GM21529 (cell line): ENCODE measurements around the gene LYSMD3.
"Not testable (repeated sequence)": the region's sequence is repeated elsewhere in the genome, so short reads cannot be mapped to it uniquely, and the experiment has no call there.

Experiments
- ATAC-seq: cut with Tn5 transposase; IDR thresholded peaks from one replicate; pipeline ENCODE4 v1.9.1; 2021; ENCODE audit not compliant: unreplicated experiment

The LYSMD3 gene

DNA sequence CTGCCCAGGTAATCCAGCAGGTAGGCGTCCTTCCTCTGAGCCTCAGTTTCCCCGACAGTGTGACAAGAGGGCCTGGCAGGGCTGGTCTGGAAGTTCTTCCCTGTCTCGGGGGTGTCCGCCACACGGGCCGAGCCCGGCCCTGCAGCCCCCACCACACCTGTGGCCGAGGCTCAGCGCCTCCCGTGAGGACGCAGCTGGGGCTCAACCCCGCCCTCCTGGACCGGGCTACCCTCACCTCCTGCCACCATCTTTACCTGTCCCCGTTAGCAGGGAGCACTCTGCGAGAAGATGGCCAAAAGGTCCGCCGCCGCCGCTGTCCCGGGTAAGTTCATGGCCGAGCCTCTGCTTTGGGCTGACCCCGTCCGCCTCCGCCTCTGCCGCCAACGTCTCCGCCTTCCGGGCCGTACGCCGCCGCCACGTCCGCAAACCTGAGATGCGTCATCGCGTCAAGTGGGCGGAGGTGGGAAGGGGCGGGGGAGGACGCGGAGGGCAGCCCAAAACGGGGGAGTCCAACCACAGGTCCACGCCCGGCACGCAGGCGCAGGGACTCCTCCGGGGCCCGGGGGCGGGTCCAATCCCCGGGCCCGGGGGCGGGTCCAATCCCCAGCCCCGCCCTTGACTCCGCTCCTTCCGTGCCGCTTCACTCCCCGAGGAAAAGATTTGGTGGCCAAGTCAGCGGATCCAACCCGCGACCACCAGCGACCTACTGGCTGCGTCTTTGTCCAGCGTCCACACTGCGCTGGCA lies at the start of gene LYSMD3:
TSS of gene LYSMD3 (minus strand) at position 391 of the 745 bp plus-strand sequence. CDS start 4,295 bp downstream, outside the sequence.
- peak; percentile 90 for ATAC-seq

DNA sequence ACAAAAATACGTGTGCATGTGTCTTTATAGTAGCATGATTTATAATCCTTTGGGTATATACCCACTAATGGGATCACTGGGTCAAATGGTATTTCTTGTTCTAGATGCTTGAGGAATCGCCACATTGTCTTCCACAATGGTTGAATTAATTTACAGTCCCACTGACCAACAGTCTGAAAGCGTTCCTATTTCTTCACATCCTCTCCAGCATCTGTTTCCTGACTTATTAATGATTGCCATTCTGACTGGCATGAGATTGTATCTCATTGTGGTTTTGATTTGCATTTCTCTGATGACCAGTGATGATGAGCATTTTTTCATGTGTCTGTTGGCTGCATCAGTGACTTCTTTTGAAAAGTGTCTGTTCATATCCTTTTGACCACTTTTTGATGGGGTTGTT lies 47.2 kb upstream of the LYSMD3 start:
- ATAC-seq = not testable (repeated sequence)

DNA sequence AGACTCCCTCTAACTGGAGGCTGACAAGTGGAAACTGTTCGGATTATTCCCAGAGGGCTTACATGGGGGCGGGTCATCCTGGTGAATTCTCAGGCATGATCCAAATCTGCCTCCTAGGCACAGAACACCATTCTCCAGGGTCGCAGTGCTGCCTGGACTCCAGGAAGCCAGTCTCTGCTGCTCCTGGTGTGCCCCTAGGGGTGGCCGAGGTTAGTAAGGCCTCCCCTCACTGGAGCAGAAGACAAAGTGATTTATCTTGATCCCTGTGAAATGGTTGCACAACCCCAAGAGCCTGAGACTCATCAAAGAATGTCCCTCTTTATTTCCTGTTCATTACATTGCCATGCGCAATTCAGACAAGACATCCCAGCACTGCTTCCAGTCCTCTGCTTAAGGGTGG lies 46.3 kb upstream of the LYSMD3 start:
- ATAC-seq = no peak

DNA sequence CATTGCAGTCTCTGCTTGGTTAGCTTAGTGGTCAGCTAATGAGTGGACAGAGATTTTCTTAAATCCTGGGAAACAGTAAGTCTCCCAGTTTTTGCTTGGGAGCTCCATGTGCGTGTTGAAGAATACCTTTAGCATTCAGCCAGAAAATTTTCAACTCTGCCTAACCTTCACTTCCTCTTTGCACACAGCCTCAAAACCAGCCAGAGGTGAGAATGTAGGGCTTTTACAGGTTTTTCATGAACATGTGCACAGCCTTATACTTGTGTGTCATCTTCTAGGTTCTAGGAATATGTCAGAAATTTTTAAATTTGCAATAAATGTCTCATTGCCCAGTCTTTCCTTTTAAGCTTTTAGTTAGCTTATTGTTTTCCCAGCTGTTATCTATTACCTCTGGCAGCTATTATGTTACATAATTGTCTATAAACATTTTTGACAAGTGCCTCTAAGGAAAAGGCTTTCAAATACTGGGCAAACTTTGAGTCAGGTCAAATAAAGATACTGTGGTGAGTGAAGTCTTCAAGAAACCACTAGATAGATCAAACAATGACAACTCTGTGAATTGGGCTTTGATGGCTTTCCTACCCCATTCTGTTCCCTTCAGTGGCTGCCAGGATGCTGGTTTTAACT lies 41.9 kb upstream of the LYSMD3 start:
- no peak for ATAC-seq

DNA sequence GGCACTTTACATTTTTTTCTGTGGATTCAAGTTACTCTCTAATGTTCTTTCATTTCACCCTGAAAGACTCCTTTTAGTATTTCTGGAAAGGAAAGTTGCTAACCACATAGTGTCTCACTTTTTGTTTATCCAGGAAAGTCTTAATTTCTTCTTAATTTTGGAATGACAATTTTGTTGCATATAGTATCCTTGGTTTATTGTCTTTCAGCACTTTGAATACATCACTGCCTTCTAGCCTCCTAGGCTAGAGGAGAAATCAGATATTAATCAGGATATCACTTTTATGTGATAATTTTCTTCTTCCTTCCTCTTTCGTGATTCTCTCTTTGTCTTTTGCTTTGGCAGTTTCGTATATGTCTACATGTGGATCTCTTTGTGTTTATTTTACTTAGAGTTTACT lies 40.6 kb upstream of the LYSMD3 start:
- ATAC-seq = no peak

DNA sequence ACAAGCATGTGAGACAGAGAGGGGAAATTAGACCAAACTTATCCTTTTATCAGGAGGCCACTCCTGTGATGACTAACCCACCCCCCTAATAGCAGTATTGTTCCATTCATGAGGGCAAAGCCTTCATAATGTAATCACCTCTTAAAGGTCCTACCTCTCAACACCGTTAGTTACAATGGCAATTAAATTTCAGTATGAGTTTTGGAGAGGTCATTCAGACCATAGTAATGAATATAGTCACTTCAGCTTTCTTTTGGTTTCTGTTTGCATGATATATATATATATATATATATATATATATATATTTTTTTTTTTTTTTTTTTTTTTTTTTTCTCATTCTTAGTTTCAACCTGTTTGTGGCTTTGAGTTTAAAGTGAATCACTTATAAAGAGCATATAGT lies 39.7 kb upstream of the LYSMD3 start:
- ATAC-seq = no peak

DNA sequence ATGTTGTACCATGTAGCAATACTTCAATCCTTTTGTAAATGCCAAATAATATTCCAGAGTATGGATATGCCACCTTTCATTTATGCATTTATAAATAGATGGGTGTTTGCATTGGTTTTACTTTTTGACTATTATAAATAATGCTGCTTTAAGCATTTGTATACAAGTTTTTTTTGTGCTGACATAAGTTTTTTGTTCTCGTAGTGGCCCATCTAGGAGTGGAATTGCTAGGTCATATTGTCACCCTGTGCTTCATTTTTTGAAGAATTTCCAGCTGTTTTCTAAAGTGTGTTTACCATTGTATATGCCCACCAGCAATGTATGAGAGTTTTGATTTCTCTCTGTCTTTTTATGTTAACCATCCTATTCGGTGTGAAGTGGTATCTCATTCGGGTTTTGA lies 36.1 kb upstream of the LYSMD3 start:
- no peak for ATAC-seq

DNA sequence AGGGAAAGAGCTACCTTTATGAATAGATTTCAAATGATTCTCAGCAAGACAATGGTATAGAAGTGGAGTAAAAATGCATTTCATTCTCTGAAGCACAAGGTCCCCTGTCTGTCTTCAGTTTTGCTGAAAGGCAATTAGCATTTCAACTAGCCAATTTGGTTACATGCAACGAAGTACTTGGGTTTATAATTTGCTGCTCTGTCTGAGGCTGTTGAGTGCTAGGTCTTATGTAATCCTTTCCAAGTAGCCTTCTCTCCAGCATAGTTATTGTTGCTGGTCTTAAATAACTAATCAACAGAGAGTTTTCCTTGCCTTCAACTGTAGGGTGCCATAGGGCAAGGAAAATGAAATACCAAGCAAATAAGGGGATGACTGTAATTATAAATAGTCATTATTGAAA lies 33.7 kb upstream of the LYSMD3 start:
- ATAC-seq = no peak

DNA sequence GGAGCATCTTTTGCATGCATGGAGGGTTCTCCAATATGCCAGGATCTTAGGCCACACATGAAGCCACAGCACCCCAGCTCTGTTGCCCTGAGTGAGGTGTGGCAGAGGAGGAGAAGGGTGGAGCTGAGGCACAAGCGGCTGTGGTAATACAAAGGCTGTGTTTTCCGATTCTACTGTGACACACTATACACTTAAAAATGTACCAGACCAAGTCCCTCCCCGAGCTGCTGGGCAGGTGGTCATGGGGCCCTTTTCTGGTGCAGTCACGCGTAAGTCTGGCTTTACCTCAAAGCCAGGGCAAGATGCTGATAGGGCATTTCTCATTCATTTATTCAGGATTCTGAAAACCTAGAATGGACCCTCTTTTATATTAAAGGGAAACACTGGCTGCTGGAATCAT lies 33.0 kb upstream of the LYSMD3 start:
- no peak for ATAC-seq

DNA sequence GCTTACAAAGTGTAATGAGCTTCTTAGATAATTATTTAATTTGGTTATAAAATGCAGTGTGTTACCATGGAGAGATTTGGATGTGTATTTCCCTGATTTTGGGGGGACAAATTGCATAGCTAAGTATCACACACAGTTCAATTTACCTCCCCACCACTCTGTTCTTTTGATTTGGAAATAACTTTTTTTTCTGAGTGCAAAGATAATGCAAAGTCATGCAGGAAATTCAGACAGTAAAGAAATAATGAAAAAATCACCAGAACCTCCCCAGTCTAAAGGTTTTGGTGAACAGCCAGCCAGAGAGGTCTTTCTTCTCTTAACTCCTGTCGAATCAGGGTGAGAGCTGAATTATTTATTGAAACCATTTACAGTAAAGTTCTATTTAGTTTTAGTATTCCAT lies 32.4 kb upstream of the LYSMD3 start:
- ATAC-seq = no peak

DNA sequence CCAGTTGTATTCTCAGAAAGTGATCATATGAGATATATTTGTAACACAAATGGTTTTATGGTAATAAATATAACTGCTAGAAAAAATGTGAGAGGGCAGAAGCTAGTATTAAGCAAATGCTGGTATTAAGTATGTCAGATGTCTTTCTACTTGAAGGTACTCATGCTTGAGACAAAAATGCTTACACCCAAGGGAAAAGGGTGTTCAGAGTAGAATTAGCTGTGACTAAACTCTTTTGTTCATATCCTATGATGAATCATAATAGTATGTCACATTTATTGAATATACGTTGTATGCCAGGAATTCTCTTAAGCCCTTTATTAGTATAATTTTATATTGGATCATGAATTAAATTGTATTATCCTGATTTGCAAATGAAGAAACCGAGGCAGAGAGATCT lies 31.4 kb upstream of the LYSMD3 start:
- no peak for ATAC-seq

DNA sequence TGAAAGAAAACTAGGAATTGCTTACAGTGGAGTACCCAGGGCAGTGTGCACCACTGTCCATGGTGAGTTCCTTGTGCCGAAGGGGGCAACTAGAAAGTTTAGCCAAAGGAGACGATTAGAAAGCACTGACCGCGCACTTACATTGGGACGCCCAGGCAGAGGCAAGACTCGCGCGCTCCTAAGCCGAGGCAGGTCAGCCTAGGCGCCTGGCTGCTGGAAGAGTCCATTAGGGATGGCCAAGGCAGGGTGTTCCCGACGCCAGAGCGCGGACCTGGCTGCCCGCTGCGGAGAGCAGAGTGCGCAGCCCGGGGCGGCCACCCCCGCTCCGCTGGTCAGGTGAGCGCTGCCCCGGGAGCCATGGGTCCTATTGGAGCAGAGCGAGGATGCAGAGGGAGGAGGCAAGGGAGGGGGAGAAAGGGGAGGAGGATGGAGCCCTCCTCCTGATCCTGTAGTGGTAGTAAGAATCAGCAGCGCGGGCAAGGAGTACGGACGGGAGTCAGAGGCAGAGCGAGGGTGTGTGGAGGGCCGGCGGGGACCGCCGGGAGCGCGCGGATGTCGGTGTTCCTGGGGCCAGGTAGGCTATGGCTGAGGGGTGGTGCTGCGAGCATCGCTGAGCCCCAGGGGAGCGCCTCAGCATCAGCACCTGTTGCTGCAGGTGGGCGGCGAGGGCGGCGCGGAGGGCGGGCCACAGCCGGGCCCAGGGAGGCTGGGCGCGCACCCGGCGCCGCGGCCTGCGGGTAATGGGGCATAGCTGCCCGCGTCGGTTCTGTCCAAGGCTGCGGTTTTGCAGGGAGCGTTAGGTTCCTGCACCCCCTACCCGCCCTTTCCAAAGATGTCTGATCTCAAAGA lies 29.2 kb upstream of the LYSMD3 start, which contains the start of gene ADGRV1:
TSS of gene ADGRV1 (plus strand) at position 454 of the 849 bp plus-strand sequence. CDS start at position 553, 99 bp downstream.
- no peak for ATAC-seq

DNA sequence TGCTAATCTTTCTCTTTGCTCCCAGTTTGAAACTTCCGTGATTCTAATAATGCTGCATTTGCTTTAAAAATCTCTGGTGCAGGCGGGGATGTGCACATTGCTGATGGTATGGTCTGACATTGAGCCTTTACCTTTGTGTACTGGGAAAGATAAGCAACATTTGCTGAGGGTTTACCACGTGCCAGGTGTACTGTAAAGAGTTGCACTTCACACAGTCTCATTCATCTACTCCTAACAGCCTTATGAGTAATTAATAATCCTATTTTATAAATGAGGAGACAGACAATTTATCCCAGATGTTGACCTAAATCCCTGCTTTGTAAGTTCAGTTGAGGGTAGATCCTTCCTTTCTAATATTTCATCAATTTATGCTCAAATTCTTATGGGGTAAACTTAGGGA lies 28.5 kb upstream of the LYSMD3 start:
- ATAC-seq = no peak

DNA sequence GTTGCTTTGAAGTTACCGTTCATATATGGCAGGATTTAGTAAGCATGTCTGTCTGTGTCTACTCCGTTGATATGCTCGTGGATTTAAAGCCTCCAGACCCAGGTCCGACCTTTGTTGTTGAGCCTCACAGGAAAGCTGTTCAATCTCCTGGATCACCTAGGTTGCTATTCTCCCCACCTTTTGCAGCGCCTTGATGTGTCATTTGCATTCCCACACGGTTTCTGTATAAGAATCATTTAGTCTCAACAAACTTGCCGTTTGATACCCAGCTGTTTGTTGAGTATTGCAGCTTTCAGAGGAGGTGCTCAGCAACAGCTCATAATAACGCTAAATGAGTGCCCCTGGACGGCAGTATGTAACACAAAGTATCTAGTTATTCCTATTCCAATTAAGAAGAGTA lies 28.0 kb upstream of the LYSMD3 start:
- no peak for ATAC-seq

DNA sequence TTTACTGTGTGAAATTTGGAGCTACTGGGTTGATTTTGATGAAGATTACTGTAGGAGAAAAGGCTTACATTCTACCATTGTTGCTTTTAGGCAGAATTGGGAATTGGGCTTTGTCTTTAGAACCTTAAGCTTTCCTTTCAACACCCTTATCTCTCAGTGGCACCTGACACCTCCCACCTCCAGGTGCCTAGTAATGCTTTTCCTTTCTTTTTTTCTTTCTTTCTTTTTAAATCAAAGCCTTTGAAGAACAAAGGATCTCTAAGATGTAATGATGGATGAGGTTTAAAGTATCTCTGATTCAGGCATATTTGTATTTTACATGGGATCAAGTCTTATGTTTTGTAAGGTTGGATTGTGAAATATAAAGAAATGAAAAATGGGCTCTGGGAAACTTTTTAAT lies 26.3 kb upstream of the LYSMD3 start:
- ATAC-seq = no peak

DNA sequence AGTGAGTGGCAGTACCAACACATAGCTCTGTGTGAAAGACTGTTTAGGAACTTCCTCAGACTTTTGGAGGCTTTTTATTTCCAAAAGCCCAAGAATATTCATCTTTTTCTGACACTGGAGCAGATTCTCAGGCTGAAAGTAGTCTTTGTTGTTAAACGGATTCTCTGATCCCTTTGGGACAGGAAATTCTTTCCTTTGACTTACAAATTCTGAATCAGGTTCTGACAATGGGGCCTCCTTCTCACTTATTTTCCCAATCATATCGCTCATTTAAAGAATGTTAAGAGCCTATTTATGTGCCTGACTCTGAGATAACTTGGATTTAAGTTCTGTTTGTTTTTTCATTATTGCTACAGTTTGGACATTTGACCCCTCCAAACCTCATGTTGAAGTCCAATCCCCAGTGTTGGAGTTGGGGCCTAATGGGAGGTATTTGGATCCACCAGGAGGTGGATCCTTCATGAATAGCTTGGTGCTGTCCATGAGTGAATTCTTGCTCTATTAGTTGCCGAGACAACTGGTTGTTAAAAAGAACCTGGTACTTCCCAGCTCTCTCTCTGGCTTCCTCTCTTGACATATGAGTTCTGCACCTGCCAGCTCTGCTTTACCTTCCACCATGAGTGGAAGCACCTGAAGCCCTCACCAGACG lies 25.1 kb upstream of the LYSMD3 start:
- ATAC-seq = no peak

DNA sequence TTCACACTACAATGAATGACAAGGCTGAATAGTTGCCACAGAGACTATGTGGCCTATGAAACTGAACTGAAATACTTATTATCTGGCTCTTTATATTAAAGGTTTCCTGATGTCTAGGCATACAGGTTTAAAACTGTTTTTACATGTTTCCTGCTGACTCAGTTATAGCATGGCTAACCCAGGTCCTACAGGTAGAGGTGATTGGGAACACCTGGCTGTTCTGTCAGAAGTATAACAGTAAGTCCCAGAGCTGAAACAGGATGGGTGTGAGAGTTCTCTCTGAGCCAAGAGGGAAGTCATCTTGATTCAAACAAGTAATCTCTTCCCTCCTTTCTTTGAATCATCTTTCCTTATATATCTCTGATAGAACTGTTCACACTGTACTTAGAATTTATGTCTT lies 24.3 kb upstream of the LYSMD3 start:
- no peak for ATAC-seq

DNA sequence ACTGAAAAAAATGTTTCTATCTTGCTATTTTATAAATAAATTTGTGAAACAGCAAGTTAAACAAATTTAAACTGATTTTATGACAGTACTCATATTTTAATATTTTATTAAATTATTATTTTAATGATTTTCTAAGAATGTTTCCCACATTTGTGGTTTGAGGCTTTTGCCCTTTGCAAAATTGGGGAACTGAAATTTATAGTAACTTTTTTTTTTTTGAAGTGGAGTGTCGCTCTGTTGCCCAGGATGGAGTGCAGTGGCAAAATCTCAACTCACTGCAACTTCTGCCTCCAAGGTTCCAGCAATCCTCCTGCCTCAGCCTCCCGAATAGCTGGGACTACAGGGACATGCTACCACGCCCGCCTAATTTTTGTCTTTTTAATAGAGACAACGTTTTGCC lies 22.0 kb upstream of the LYSMD3 start:
- ATAC-seq = no peak

DNA sequence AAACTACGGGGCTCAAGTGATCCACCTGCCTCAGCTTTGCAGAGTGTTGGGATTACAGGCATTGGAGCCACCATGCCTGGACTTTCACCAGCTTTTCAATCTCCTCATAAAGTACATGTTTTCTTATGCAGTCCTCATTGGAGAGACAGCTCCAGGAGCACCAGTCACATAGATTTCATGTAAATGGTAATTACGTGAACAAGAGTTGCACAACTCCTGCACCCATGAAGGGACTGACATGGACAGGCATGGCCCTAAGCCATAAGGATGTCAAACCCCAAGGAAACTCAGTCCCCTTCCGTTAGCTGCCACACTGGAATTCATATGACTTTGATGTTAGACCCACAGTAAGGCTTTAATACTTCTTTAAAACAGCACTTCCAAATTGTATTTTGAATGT lies 21.6 kb upstream of the LYSMD3 start:
- no peak for ATAC-seq

DNA sequence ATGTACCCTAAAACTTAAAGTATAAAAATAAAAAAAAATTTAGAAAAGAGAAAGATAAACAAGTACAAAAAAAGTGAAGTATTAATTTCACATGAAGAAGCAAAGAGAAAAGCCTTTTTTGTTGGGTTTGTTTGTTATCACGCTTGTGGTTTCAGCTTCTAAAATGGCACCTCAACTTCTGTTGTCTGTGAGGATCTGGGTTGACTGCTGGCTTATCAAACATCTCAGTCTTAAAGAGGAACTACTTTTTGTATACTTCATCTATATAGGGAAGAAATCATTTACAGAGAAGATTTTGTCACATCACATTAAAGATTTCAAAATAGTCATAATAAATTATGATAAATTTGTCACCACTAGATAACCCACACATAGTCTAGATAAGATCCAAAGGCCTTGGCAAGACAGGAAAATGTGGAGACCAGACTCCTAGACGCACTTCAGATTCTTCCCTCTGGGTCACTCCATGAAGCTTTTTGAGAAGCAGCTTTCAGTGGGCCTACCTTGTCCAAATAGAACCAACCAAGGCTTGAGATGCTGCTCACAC lies 20.4 kb upstream of the LYSMD3 start:
- ATAC-seq = no peak

DNA sequence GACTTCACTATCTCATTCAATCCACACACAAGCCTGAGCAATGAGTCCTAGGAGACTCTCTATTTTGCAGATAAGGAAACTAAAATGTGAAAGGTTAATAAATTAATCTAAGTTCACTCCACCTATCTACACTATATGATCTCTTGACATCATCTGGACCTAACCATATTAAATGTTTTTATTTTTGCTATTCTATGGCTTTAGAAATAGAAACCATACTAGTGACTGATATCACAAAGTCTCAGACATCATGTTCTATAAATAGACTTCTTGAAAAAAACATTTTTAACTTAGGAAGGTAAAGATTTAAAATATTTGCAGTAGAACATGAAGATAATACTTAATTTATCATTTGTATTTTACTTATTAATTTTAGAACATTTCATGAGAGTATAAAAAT lies 19.8 kb upstream of the LYSMD3 start:
- no peak for ATAC-seq
